Thyroid gland (tissue), 4 donors: ENCODE data around the gene TSC22D1.

ENCODE experiments used
- POLR2A ChIP-seq, 2 donors: fragments of 450-650 bp; IDR thresholded peaks; one replicate each; pipeline ENCODE4 v1.6.1; 2017; ENCODE audit warnings: antibody characterized with exemption in 2 of 2, mild to moderate bottlenecking in 2 of 2, moderate library complexity in 1 of 2
- TF ChIP-seq, protein P1 (sequence below), 6 experiments: fragments of 200-600 bp in 3 of 6; fragments of 450-650 bp in 3 of 6; sonication (generic) in 3 of 6; IDR thresholded peaks; one replicate each; pipeline ENCODE4 v1.5.1; 2016 to 2019; ENCODE audit warnings: antibody characterized with exemption in 6 of 6, mild to moderate bottlenecking in 2 of 6, inconsistent platforms in 1 of 6, moderate library complexity in 1 of 6

DNA sequence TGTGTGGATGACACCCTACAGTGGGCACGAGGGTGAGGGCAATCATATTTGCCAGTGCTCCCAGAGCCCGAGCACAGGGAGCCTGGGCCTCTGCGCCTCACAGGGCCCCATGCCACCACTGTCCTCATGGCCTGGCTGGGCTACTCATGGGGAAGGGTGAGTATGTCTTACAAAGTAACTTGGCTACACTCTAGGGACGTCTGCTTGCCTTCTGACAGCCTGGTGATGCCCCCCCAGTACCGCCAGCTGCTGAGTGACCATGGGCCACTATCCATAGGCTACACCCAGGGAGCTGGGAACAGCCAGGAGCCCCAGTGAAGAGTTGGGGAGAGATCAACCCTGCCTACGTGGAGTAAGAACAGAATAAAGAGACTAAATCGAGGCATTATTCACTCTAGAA is 123.7 kb downstream of the TSC22D1 start:
- TF ChIP-seq, protein P1, sequence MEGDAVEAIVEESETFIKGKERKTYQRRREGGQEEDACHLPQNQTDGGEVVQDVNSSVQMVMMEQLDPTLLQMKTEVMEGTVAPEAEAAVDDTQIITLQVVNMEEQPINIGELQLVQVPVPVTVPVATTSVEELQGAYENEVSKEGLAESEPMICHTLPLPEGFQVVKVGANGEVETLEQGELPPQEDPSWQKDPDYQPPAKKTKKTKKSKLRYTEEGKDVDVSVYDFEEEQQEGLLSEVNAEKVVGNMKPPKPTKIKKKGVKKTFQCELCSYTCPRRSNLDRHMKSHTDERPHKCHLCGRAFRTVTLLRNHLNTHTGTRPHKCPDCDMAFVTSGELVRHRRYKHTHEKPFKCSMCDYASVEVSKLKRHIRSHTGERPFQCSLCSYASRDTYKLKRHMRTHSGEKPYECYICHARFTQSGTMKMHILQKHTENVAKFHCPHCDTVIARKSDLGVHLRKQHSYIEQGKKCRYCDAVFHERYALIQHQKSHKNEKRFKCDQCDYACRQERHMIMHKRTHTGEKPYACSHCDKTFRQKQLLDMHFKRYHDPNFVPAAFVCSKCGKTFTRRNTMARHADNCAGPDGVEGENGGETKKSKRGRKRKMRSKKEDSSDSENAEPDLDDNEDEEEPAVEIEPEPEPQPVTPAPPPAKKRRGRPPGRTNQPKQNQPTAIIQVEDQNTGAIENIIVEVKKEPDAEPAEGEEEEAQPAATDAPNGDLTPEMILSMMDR (IDR thresholded peaks at IDR 0.05): no peak
- TF ChIP-seq POLR2A (IDR thresholded peaks at IDR 0.05): no peak
